Measurements from ENCODE around the gene MTG1.
"Not testable (repeated sequence)": the region's sequence is repeated elsewhere in the genome, so short reads cannot be mapped to it uniquely, and the experiment has no call there.

Gene MTG1

GRCh38 chr10:133424102-133424501, 30.1 kb downstream of the MTG1 start:
- not testable (repeated sequence) for DNase-seq (ENCODE audit: low read depth in 2 of 2)

GRCh38 chr10:133424601-133425000, 30.6 kb downstream of the MTG1 start, which contains the start of gene SPRN:
SPRN (minus strand) TSS chr10:133424625; CDS start chr10:133423681, 944 bp downstream.
- not testable (repeated sequence) for DNase-seq (ENCODE audit: low read depth in 2 of 2)

GRCh38 chr10:133429571-133429970, 35.6 kb downstream of the MTG1 start:
- not testable (repeated sequence) for DNase-seq (ENCODE audit: low read depth in 2 of 2)

GRCh38 chr10:133431888-133432613, 38.1 kb downstream of the MTG1 start:
- not testable (repeated sequence) for DNase-seq (ENCODE audit: low read depth in 2 of 2)

- DNase-seq (ENCODE audit: low read depth in 2 of 2), result not testable (repeated sequence)
Measured at GRCh38 chr10:133432789-133433188, 38.8 kb downstream of the MTG1 start.

- no peak for DNase-seq (ENCODE audit: low read depth in 2 of 2)
Measured at GRCh38 chr10:133438711-133439273, 44.8 kb downstream of the MTG1 start.

GRCh38 chr10:133439517-133440461, 45.8 kb downstream of the MTG1 start:
- DNase-seq (ENCODE audit: low read depth in 2 of 2), result no peak

GRCh38 chr10:133440633-133441285, 46.8 kb downstream of the MTG1 start:
- DNase-seq (ENCODE audit: low read depth in 2 of 2), result no peak

- DNase-seq (ENCODE audit: low read depth in 2 of 2), result not testable (repeated sequence)
Measured at GRCh38 chr10:133441356-133441755, 47.4 kb downstream of the MTG1 start.

- no peak for DNase-seq (ENCODE audit: low read depth in 2 of 2)
Measured at GRCh38 chr10:133441780-133442179, 47.8 kb downstream of the MTG1 start.

- no peak for DNase-seq (ENCODE audit: low read depth in 2 of 2)
Measured at GRCh38 chr10:133442191-133442966, 48.4 kb downstream of the MTG1 start.

GRCh38 chr10:133442967-133443924, 49.3 kb downstream of the MTG1 start:
- DNase-seq (ENCODE audit: low read depth in 2 of 2), result no peak

GRCh38 chr10:133444342-133445267, 50.6 kb downstream of the MTG1 start:
- DNase-seq (ENCODE audit: low read depth in 2 of 2), result no peak

GRCh38 chr10:133445268-133445732, 51.3 kb downstream of the MTG1 start:
- no peak for DNase-seq (ENCODE audit: low read depth in 2 of 2)

GRCh38 chr10:133445751-133446708, 52.1 kb downstream of the MTG1 start:
- DNase-seq (ENCODE audit: low read depth in 2 of 2), result no peak

GRCh38 chr10:133446979-133447378, 53.0 kb downstream of the MTG1 start:
- DNase-seq (ENCODE audit: low read depth in 2 of 2), result no peak

- DNase-seq (ENCODE audit: low read depth in 2 of 2), result no peak
Measured at GRCh38 chr10:133448120-133448519, 54.2 kb downstream of the MTG1 start.

Measured in stimulated activated CD8-positive, alpha-beta memory T cell treated with anti-CD3 and anti-CD28 coated beads, Interleukin-2, amount 100 ng/mL, for 48 hours (primary cell).